Measurements from ENCODE around the gene NASP.

Gene NASP

GRCh38 chr1:45569571-45569961 lies 14.3 kb upstream of the NASP start:
- in situ Hi-C loops (cut with HindIII; ENCODE audit: low sequenced_read_pairs), result no loop called here
- H3K4me3 ChIP-seq (ENCODE audit: low read depth, low read length), result no peak overlapping the region
- no peak for TF ChIP-seq CTCF (IDR thresholded peaks at IDR 0.05; ENCODE audit: low read depth, low read length)
- no peak for DNase-seq (ENCODE audit: low read depth, low spot score)

- DNase-seq (ENCODE audit: low read depth, low spot score), result peak; percentile 73
- no peak overlapping the region for H3K4me3 ChIP-seq (ENCODE audit: low read depth, low read length)
- TF ChIP-seq CTCF (IDR thresholded peaks at IDR 0.05; ENCODE audit: low read depth, low read length), result peak; percentile 97
- in situ Hi-C loops (cut with HindIII; ENCODE audit: low sequenced_read_pairs), result no loop called here
These were observed 13.8 kb upstream of the NASP start for GRCh38 chr1:45569962-45570581.

GRCh38 chr1:45570631-45571030 lies 13.2 kb upstream of the NASP start:
- TF ChIP-seq CTCF (IDR thresholded peaks at IDR 0.05; ENCODE audit: low read depth, low read length), result no peak

GRCh38 chr1:45573231-45573804 lies 10.5 kb upstream of the NASP start:
- no peak overlapping the region for H3K4me3 ChIP-seq (ENCODE audit: low read depth, low read length)
- no peak for DNase-seq (ENCODE audit: low read depth, low spot score)
- TF ChIP-seq CTCF (IDR thresholded peaks at IDR 0.05; ENCODE audit: low read depth, low read length), result no peak
- in situ Hi-C loops (cut with HindIII; ENCODE audit: low sequenced_read_pairs), result no loop called here

More at GRCh38 chr1:45570631-45571030, 13.2 kb upstream of the NASP start:
- in situ Hi-C loops (cut with HindIII; ENCODE audit: low sequenced_read_pairs), result no loop called here
- H3K4me3 ChIP-seq (ENCODE audit: low read depth, low read length), result no peak overlapping the region
- no peak for DNase-seq (ENCODE audit: low read depth, low spot score)

- no peak for DNase-seq (ENCODE audit: low read depth, low spot score)
- no peak overlapping the region for H3K4me3 ChIP-seq (ENCODE audit: low read depth, low read length)
- no peak for TF ChIP-seq CTCF (IDR thresholded peaks at IDR 0.05; ENCODE audit: low read depth, low read length)
- in situ Hi-C loops (cut with HindIII; ENCODE audit: low sequenced_read_pairs), result no loop called here
These were observed 9.7 kb upstream of the NASP start for GRCh38 chr1:45574105-45574626.

GRCh38 chr1:45583264-45583665 lies 576 bp upstream of the NASP start:
- in situ Hi-C loops (cut with HindIII; ENCODE audit: low sequenced_read_pairs), result no loop called here

More at GRCh38 chr1:45583264-45583665, 576 bp upstream of the NASP start:
- TF ChIP-seq CTCF (IDR thresholded peaks at IDR 0.05; ENCODE audit: low read depth, low read length), result no peak
- peak; percentile 97 for DNase-seq (ENCODE audit: low read depth, low spot score)
- H3K4me3 ChIP-seq (ENCODE audit: low read depth, low read length), result peak overlapping the region; percentile 94

All from astrocyte of the spinal cord (primary cell).